ENCODE measurements around the gene BIN1. TPM values are rescaled to one million over a fixed set of nuclear protein-coding genes. Genes with fewer than 3 reads are reported as not detected.

Gene BIN1
- total RNA-seq, 1 experiment from 2014 or later, result 87.5 TPM

DNA sequence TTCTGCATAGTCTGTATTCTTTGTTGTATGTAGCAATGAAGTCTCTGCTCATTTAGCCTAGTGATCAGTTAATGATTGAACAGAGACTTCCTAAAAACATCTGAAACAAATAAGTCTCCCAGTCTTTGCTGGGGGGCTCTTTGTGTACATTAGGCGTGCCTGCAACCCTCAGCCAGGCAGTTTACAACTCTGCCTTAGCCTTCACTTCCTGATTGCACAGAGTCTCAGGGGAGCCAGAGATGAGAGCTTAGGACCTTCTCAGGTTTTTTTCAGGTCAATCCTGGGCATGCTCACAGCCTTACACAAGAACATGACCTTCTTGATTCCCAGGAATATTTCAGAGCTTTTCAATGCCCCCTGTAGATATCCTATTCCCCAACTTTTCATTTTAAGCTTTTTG, 44.0 kb upstream of the BIN1 start:
- Histone ChIP-seq H3K27ac (peak overlapping the region; percentile 88; the same call in 1 of the 2 replicates), H3K4me2 (no peak overlapping the region), H3K4me3 (no peak overlapping the region), H3K36me3 (ENCODE audit: low read depth) (no peaks in the 10 kb centered on the region; the same call in 1 of the 2 replicates), H3K79me2 (ENCODE audit: low read depth) (no peaks in the 10 kb centered on the region), H3K27me3 (ENCODE audit: insufficient read depth, low read depth) (no peaks in the 10 kb centered on the region), H4K20me1 (ENCODE audit: insufficient read depth) (no peaks in the 10 kb centered on the region), H3K9me3 (ENCODE audit: insufficient read depth, low read depth) (peaks cover 20% of the 10 kb centered on the region), H2AFZ (no peak overlapping the region), H3F3A (ENCODE audit: insufficient read depth, low read depth) (peaks cover 38% of the 10 kb centered on the region), H3K9me2 (ENCODE audit: insufficient read depth) (no peaks in the 10 kb centered on the region), H3K4me1 (replicated peaks; ENCODE audit: insufficient read depth) (peaks cover 84% of the 10 kb centered on the region)
- ChIA-PET CTCF (no interaction called here), POLR2A (ENCODE audit: unreplicated experiment) (no interaction called here)
- no TSS peak for BruUV-seq (replicated peaks)
- TF ChIP-seq, protein P1, sequence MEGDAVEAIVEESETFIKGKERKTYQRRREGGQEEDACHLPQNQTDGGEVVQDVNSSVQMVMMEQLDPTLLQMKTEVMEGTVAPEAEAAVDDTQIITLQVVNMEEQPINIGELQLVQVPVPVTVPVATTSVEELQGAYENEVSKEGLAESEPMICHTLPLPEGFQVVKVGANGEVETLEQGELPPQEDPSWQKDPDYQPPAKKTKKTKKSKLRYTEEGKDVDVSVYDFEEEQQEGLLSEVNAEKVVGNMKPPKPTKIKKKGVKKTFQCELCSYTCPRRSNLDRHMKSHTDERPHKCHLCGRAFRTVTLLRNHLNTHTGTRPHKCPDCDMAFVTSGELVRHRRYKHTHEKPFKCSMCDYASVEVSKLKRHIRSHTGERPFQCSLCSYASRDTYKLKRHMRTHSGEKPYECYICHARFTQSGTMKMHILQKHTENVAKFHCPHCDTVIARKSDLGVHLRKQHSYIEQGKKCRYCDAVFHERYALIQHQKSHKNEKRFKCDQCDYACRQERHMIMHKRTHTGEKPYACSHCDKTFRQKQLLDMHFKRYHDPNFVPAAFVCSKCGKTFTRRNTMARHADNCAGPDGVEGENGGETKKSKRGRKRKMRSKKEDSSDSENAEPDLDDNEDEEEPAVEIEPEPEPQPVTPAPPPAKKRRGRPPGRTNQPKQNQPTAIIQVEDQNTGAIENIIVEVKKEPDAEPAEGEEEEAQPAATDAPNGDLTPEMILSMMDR (conservative IDR thresholded peaks at IDR 0.05), result no peak
- no peak for TF ChIP-seq EZH2 (IDR thresholded peaks at IDR 0.05; ENCODE audit: low read depth)
- intact Hi-C loops (cut with micrococcal nuclease; ENCODE audit: unreplicated experiment), result no loop called here
- DNase-seq, result no peak

DNA sequence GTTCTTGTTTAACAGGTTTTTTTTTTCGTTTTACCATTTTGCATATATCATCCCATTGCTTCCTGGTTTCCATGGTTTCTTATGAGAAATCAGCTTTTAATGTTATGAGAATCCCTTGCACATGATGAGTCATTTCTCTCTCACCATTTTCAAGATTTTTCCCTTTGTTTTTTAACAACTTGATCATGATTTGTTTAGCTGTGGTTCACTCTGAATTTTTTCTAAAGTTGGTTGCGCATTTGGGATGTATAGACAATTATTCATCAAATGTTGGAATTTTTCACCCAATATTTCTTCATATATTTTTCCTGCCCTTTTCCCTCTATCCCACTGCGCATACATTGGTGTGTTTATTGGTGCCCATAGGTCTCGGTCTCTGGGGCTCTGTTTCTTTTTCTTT, 42.4 kb upstream of the BIN1 start:
- peak overlapping the region; percentile 67 for H3K4me2 ChIP-seq
- H3K9me2 ChIP-seq (ENCODE audit: insufficient read depth), result no peaks in the 10 kb centered on the region
- H3K36me3 ChIP-seq (ENCODE audit: low read depth), result no peaks in the 10 kb centered on the region; the same call in 1 of the 2 replicates
- peak overlapping the region; percentile 88 for H3K27ac ChIP-seq
- BruUV-seq (replicated peaks), result no TSS peak
- CTCF ChIA-PET, result interaction anchor here (0.7 kb wide), 1 partner anchor 266 kb away, joined by 5 read pairs; no protein-coding TSS in a partner anchor
- intact Hi-C loops (cut with micrococcal nuclease; ENCODE audit: unreplicated experiment), result loop anchor here (5.0 kb wide), 1 partner anchor 67 kb away; no protein-coding TSS in a partner anchor
- POLR2A ChIA-PET (ENCODE audit: unreplicated experiment), result interaction anchor here (0.6 to 0.8 kb wide), 2 partner anchors 18 to 42 kb away, joined by 3 to 8 read pairs; partner anchors contain the start of gene BIN1
- H2AFZ ChIP-seq, result no peak overlapping the region
- TF ChIP-seq, protein P1 (conservative IDR thresholded peaks at IDR 0.05), result no peak
- TF ChIP-seq EZH2 (IDR thresholded peaks at IDR 0.05; ENCODE audit: low read depth), result no peak
- H3K79me2 ChIP-seq (ENCODE audit: low read depth), result no peaks in the 10 kb centered on the region
- H3K4me3 ChIP-seq, result no peak overlapping the region
- H4K20me1 ChIP-seq (ENCODE audit: insufficient read depth), result no peaks in the 10 kb centered on the region
- peaks cover 84% of the 10 kb centered on the region for H3K4me1 ChIP-seq (replicated peaks; ENCODE audit: insufficient read depth)
- H3K27me3 ChIP-seq (ENCODE audit: insufficient read depth, low read depth), result no peaks in the 10 kb centered on the region
- H3F3A ChIP-seq (ENCODE audit: insufficient read depth, low read depth), result peaks cover 40% of the 10 kb centered on the region
- peak in 1 of 2 experiments; percentile 98 for DNase-seq
- peaks cover 20% of the 10 kb centered on the region for H3K9me3 ChIP-seq (ENCODE audit: insufficient read depth, low read depth)

DNA sequence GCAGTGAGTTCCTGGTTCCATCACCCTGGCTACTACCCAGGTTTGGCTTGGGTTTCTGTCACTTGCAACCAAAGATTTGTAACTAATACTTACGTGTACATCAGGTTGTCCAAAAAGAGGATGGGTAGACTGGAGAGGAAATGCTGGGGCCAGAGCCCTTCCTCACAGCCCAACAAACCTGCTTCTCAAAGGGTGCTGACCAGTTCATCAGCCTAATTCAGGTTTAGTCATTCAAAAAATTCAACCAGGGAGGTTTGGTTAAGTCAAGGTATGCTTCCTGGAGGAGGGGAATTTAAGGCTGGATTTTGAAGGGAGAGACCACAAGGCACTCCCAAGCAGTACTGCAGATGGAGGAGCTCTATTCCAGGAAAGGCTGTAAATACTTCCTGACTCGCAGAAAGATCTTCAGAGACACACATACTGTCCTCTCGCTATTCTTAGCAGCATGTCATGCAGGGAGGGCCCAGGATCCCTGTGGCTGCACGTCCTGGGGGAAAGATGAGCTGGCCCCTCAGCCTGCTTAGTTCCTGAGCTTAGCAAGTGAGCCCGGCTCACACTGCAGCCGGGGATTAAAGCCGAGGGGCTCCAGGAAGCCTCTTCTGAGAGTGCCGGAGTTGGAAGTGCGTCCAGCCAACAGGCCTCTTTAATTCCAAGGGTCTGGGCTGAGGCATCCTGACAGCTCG, 40.0 kb upstream of the BIN1 start:
- TF ChIP-seq EZH2 (IDR thresholded peaks at IDR 0.05; ENCODE audit: low read depth), result no peak
- TF ChIP-seq, protein P1 (conservative IDR thresholded peaks at IDR 0.05), result no peak
- Histone ChIP-seq H2AFZ (no peak overlapping the region), H3K27me3 (ENCODE audit: insufficient read depth, low read depth) (no peaks in the 10 kb centered on the region), H3K9me2 (ENCODE audit: insufficient read depth) (no peaks in the 10 kb centered on the region), H3K4me2 (peak overlapping the region; percentile 24; the same call in 1 of the 2 replicates), H3K9me3 (ENCODE audit: insufficient read depth, low read depth) (peaks cover 20% of the 10 kb centered on the region), H3K36me3 (ENCODE audit: low read depth) (no peaks in the 10 kb centered on the region; the same call in 1 of the 2 replicates), H3K27ac (peak overlapping the region; percentile 78), H4K20me1 (ENCODE audit: insufficient read depth) (no peaks in the 10 kb centered on the region), H3K79me2 (ENCODE audit: low read depth) (no peaks in the 10 kb centered on the region), H3K4me1 (replicated peaks; ENCODE audit: insufficient read depth) (peaks cover 67% of the 10 kb centered on the region), H3F3A (ENCODE audit: insufficient read depth, low read depth) (peaks cover 19% of the 10 kb centered on the region), H3K4me3 (no peak overlapping the region)
- CTCF ChIA-PET, result no interaction called here
- intact Hi-C loops (cut with micrococcal nuclease; ENCODE audit: unreplicated experiment), result loop anchor here (5.0 kb wide), 1 partner anchor 65 kb away; no protein-coding TSS in a partner anchor
- no TSS peak for BruUV-seq (replicated peaks)
- peak in 1 of 2 experiments; percentile 47 for DNase-seq
- POLR2A ChIA-PET (ENCODE audit: unreplicated experiment), result no interaction called here

Measured in PC-9 (cell line).